Measurements from ENCODE around the gene HOXD11.
A peak's percentile ranks its signal among the peaks of the same experiment; 100 is the strongest.

Gene HOXD11

GRCh38 chr2:176089843-176090395 lies 17.2 kb upstream of the HOXD11 start:
- H3K4me1 ChIP-seq (ENCODE audit: control insufficient read depth in 2 of 2, insufficient read depth in 1 of 2, low read depth in 1 of 2, low read length in 2 of 2) = peaks cover 2 to 5% of the 10 kb centered on the region in 2 donors
- no peak overlapping the region for H2BK120ac ChIP-seq (ENCODE audit: low read depth, low read length)
- no peak overlapping the region for H2AK5ac ChIP-seq (ENCODE audit: low read depth, low read length)
- DNase-seq (ENCODE audit: low spot score) = no peak
- H3K79me1 ChIP-seq (ENCODE audit: low read depth, low read length) = no peaks in the 10 kb centered on the region
- H3K18ac ChIP-seq (ENCODE audit: low read length) = no peak overlapping the region
- no peak overlapping the region for H3K4ac ChIP-seq (ENCODE audit: low read length)
- H3K4me2 ChIP-seq (ENCODE audit: insufficient read depth, low read length, poor library complexity, severe bottlenecking) = no peak overlapping the region
- H2BK5ac ChIP-seq (ENCODE audit: low read length) = no peak overlapping the region
- no peak overlapping the region for H2BK12ac ChIP-seq (ENCODE audit: low read length)
- peaks cover 54 to 97% (median 95%) of the 10 kb centered on the region in 3 experiments for H3K27me3 ChIP-seq (ENCODE audit: control insufficient read depth in 3 of 3, insufficient read depth in 3 of 3, low read depth in 1 of 3, low read length in 3 of 3)
- no peak overlapping the region for H4K8ac ChIP-seq (ENCODE audit: low read depth, low read length)
- H3K14ac ChIP-seq (ENCODE audit: low read length) = no peak overlapping the region
- H3K36me3 ChIP-seq (replicated peaks in 1 of 2; ENCODE audit: control insufficient read depth in 2 of 2, insufficient read depth in 2 of 2, low read length in 2 of 2) = no peaks in the 10 kb centered on the region
- no peak overlapping the region for H3K23ac ChIP-seq (ENCODE audit: low read depth, low read length, poor library complexity)
- H2BK15ac ChIP-seq (ENCODE audit: low read length) = no peak overlapping the region
- H3K9me3 ChIP-seq (replicated peaks in 1 of 2; ENCODE audit: control insufficient read depth in 2 of 2, insufficient read depth in 1 of 2, low read depth in 1 of 2, low read length in 2 of 2) = peaks cover 0 to 4% of the 10 kb centered on the region in 2 donors
- H3K9ac ChIP-seq (ENCODE audit: low read depth, low read length, poor library complexity) = no peak overlapping the region
- no peak overlapping the region for H3K27ac ChIP-seq (replicated peaks; ENCODE audit: low read length)
- no peak overlapping the region for H2AFZ ChIP-seq (ENCODE audit: low read length)
- no peak overlapping the region for H4K91ac ChIP-seq (ENCODE audit: low read depth, low read length, poor library complexity)
- H3K4me3 ChIP-seq (ENCODE audit: low read length in 2 of 2) = no peak overlapping the region

GRCh38 chr2:176090862-176091261 lies 16.2 kb upstream of the HOXD11 start:
- Histone ChIP-seq H3K36me3 (replicated peaks in 1 of 2; ENCODE audit: control insufficient read depth in 2 of 2, insufficient read depth in 2 of 2, low read length in 2 of 2) (no peaks in the 10 kb centered on the region), H3K23ac (ENCODE audit: low read depth, low read length, poor library complexity) (no peak overlapping the region), H3K4me3 (ENCODE audit: low read length in 2 of 2) (no peak overlapping the region), H2BK120ac (ENCODE audit: low read depth, low read length) (no peak overlapping the region), H3K9me3 (replicated peaks in 1 of 2; ENCODE audit: control insufficient read depth in 2 of 2, insufficient read depth in 1 of 2, low read depth in 1 of 2, low read length in 2 of 2) (peaks cover 0 to 4% of the 10 kb centered on the region in 2 donors), H2BK12ac (ENCODE audit: low read length) (no peak overlapping the region), H2AFZ (ENCODE audit: low read length) (no peak overlapping the region), H2BK15ac (ENCODE audit: low read length) (no peak overlapping the region), H2BK5ac (ENCODE audit: low read length) (no peak overlapping the region), H3K4ac (ENCODE audit: low read length) (no peak overlapping the region), H3K4me2 (ENCODE audit: insufficient read depth, low read length, poor library complexity, severe bottlenecking) (no peak overlapping the region), H2AK5ac (ENCODE audit: low read depth, low read length) (no peak overlapping the region), H3K18ac (ENCODE audit: low read length) (no peak overlapping the region), H3K14ac (ENCODE audit: low read length) (no peak overlapping the region), H4K91ac (ENCODE audit: low read depth, low read length, poor library complexity) (no peak overlapping the region), H3K9ac (ENCODE audit: low read depth, low read length, poor library complexity) (no peak overlapping the region), H3K79me1 (ENCODE audit: low read depth, low read length) (no peaks in the 10 kb centered on the region), H3K27ac (replicated peaks; ENCODE audit: low read length) (no peak overlapping the region), H3K4me1 (ENCODE audit: control insufficient read depth in 2 of 2, insufficient read depth in 1 of 2, low read depth in 1 of 2, low read length in 2 of 2) (peaks cover 2 to 5% of the 10 kb centered on the region in 2 donors), H3K27me3 (ENCODE audit: control insufficient read depth in 3 of 3, insufficient read depth in 3 of 3, low read depth in 1 of 3, low read length in 3 of 3) (peaks cover 46 to 97% (median 92%) of the 10 kb centered on the region in 3 experiments), H4K8ac (ENCODE audit: low read depth, low read length) (no peak overlapping the region)
- DNase-seq (ENCODE audit: low spot score) = no peak
- WGBS, 2 donors (ENCODE audit: extremely low coverage in 2 of 2, insufficient read length in 2 of 2, insufficient replicate concordance in 1 of 2) = no CpG with 5 or more reads among the region's 5 CpGs

- Histone ChIP-seq H3K23ac (ENCODE audit: low read depth, low read length, poor library complexity) (peak overlapping the region; percentile 4), H3K79me1 (ENCODE audit: low read depth, low read length) (no peaks in the 10 kb centered on the region), H3K14ac (ENCODE audit: low read length) (no peak overlapping the region), H2BK120ac (ENCODE audit: low read depth, low read length) (no peak overlapping the region), H2BK5ac (ENCODE audit: low read length) (no peak overlapping the region), H3K9ac (ENCODE audit: low read depth, low read length, poor library complexity) (no peak overlapping the region), H3K4me2 (ENCODE audit: insufficient read depth, low read length, poor library complexity, severe bottlenecking) (no peak overlapping the region), H3K4me1 (ENCODE audit: control insufficient read depth in 2 of 2, insufficient read depth in 1 of 2, low read depth in 1 of 2, low read length in 2 of 2) (peaks cover 2 to 5% of the 10 kb centered on the region in 2 donors), H3K27ac (replicated peaks; ENCODE audit: low read length) (no peak overlapping the region), H2AK5ac (ENCODE audit: low read depth, low read length) (no peak overlapping the region), H2BK15ac (ENCODE audit: low read length) (no peak overlapping the region), H3K36me3 (replicated peaks in 1 of 2; ENCODE audit: control insufficient read depth in 2 of 2, insufficient read depth in 2 of 2, low read length in 2 of 2) (no peaks in the 10 kb centered on the region), H2BK12ac (ENCODE audit: low read length) (no peak overlapping the region), H2AFZ (ENCODE audit: low read length) (peak overlapping the region; percentile 13), H4K8ac (ENCODE audit: low read depth, low read length) (no peak overlapping the region), H3K18ac (ENCODE audit: low read length) (no peak overlapping the region), H3K9me3 (replicated peaks in 1 of 2; ENCODE audit: control insufficient read depth in 2 of 2, insufficient read depth in 1 of 2, low read depth in 1 of 2, low read length in 2 of 2) (peaks cover 0 to 4% of the 10 kb centered on the region in 2 donors), H3K4ac (ENCODE audit: low read length) (no peak overlapping the region), H4K91ac (ENCODE audit: low read depth, low read length, poor library complexity) (no peak overlapping the region), H3K27me3 (ENCODE audit: control insufficient read depth in 3 of 3, insufficient read depth in 3 of 3, low read depth in 1 of 3, low read length in 3 of 3) (peaks cover 48 to 97% (median 91%) of the 10 kb centered on the region in 3 experiments), H3K4me3 (ENCODE audit: low read length in 2 of 2) (no peak overlapping the region)
- WGBS, 2 donors (ENCODE audit: extremely low coverage in 2 of 2, insufficient read length in 2 of 2, insufficient replicate concordance in 1 of 2) = no CpG with 5 or more reads among the region's 31 CpGs
- no peak for DNase-seq (ENCODE audit: low spot score)
Observed at GRCh38 chr2:176091329-176092258, 15.5 kb upstream of the HOXD11 start.
